GM23338 (cell line): ENCODE measurements around the gene TRPM2. TPM values are rescaled to one million over a fixed set of nuclear protein-coding genes. Genes with fewer than 3 reads are reported as not detected.

ENCODE experiments used
- ATAC-seq: fragments of 200-7000 bp; cut with Tn5 transposase; 3 replicates; pipeline ENCODE4 v1.9.1; 2020
- DNase-seq: peaks from one replicate; pipeline ENCODE4 v3.0.0-alpha.2; 2015; ENCODE audit warnings: low spot score
- H2AFZ ChIP-seq: fragments of 200-600 bp; sonication (generic); 2 replicates; pipeline ENCODE4 v1.8.0; 2016; ENCODE audit warnings: antibody characterized with exemption, mild to moderate bottlenecking, moderate library complexity
- H3F3A ChIP-seq: fragments of 200-600 bp; sonication (generic); replicated peaks from 2 replicates; pipeline ENCODE4 v1.8.0; 2017; ENCODE audit warnings: antibody characterized with exemption, mixed run types, low read depth
- H3K27ac ChIP-seq: fragments of 200-600 bp; sonication (generic); 2 replicates; pipeline ENCODE4 v1.6.1; 2016; ENCODE audit warnings: low read depth
- H3K27me3 ChIP-seq: fragments of 200-600 bp; sonication (generic); 2 replicates; pipeline ENCODE4 v1.8.0; 2016; ENCODE audit warnings: mild to moderate bottlenecking, mixed run types, moderate library complexity; ENCODE audit not compliant: insufficient read depth
- H3K36me3 ChIP-seq: fragments of 200-600 bp; sonication (generic); 2 replicates; pipeline ENCODE4 v1.8.0; 2016; ENCODE audit warnings: mild to moderate bottlenecking; ENCODE audit not compliant: insufficient read depth
- H3K4me1 ChIP-seq: fragments of 200-600 bp; sonication (generic); 2 replicates; pipeline ENCODE4 v1.8.0; 2016; ENCODE audit warnings: mild to moderate bottlenecking, moderate library complexity; ENCODE audit not compliant: insufficient read depth
- H3K4me2 ChIP-seq: fragments of 200-600 bp; sonication (generic); 2 replicates; pipeline ENCODE4 v1.7.1; 2017; ENCODE audit warnings: mixed run types
- H3K4me3 ChIP-seq: fragments of 200-600 bp; sonication (generic); 2 replicates; pipeline ENCODE4 v1.6.1; 2016; ENCODE audit warnings: mixed run types
- H3K79me2 ChIP-seq: fragments of 200-600 bp; sonication (generic); replicated peaks from 2 replicates; pipeline ENCODE4 v1.8.0; 2017; ENCODE audit warnings: mild to moderate bottlenecking; ENCODE audit not compliant: insufficient read depth
- H3K9me2 ChIP-seq: fragments of 200-600 bp; sonication (generic); 2 replicates; pipeline ENCODE4 v1.8.0; 2017; ENCODE audit not compliant: insufficient read depth
- H4K20me1 ChIP-seq: fragments of 200-600 bp; sonication (generic); replicated peaks from 2 replicates; pipeline ENCODE4 v1.8.0; 2017; ENCODE audit warnings: mild to moderate bottlenecking; ENCODE audit not compliant: insufficient read depth
- H3K27ac Mint-ChIP-seq: 2 replicates; pipeline ENCODE4 v1.8.0; 2020; ENCODE audit warnings: inconsistent platforms, mild to moderate bottlenecking, moderate library complexity, mixed read lengths
- H3K27me3 Mint-ChIP-seq: 3 replicates; pipeline ENCODE4 v1.8.0; 2022; ENCODE audit warnings: low read depth, mild to moderate bottlenecking, moderate library complexity, mixed read lengths, inconsistent platforms; ENCODE audit not compliant: insufficient read depth, poor library complexity
- H3K36me3 Mint-ChIP-seq: 3 replicates; pipeline ENCODE4 v1.8.0; 2021; ENCODE audit warnings: low read depth, mild to moderate bottlenecking, inconsistent platforms, moderate library complexity, mixed read lengths
- H3K4me1 Mint-ChIP-seq: 3 replicates; pipeline ENCODE4 v1.8.0; 2020; ENCODE audit warnings: mild to moderate bottlenecking, inconsistent platforms, mixed read lengths
- H3K4me3 Mint-ChIP-seq: 3 replicates; pipeline ENCODE4 v1.8.0; 2021; ENCODE audit warnings: moderate library complexity, mild to moderate bottlenecking, inconsistent platforms, mixed read lengths
- H3K9me3 Mint-ChIP-seq: 3 replicates; pipeline ENCODE4 v1.8.0; 2020; ENCODE audit warnings: moderate library complexity, mild to moderate bottlenecking, inconsistent platforms, mixed read lengths
- EZH2 ChIP-seq: fragments of 200-600 bp; sonication (generic); IDR thresholded peaks from one replicate; pipeline ENCODE4 v1.8.0; 2017; ENCODE audit warnings: antibody characterized with exemption, mild to moderate bottlenecking, low read depth; ENCODE audit not compliant: unreplicated experiment
- EZH2phosphoT487 ChIP-seq: fragments of 200-600 bp; sonication (generic); IDR thresholded peaks from one replicate; pipeline ENCODE4 v1.8.1; 2018; ENCODE audit warnings: antibody characterized with exemption; ENCODE audit not compliant: unreplicated experiment
- JUNB ChIP-seq: IDR thresholded peaks from one replicate; pipeline ENCODE4 v1.6.1; 2016; ENCODE audit warnings: antibody characterized with exemption; ENCODE audit not compliant: unreplicated experiment
- NANOG ChIP-seq: IDR thresholded peaks from 2 replicates; pipeline ENCODE4 v1.6.1; 2016; ENCODE audit warnings: antibody characterized with exemption, borderline replicate concordance
- POLR2AphosphoS5 ChIP-seq: IDR thresholded peaks from 2 replicates; pipeline ENCODE4 v1.6.1; 2016; ENCODE audit warnings: antibody characterized with exemption, low read depth
- STAT1 ChIP-seq: IDR thresholded peaks from one replicate; pipeline ENCODE4 v1.6.1; 2016; ENCODE audit warnings: antibody characterized with exemption; ENCODE audit not compliant: unreplicated experiment
- ZNF114 ChIP-seq: fragments of 250-450 bp; sonication (Bioruptor Pico); IDR thresholded peaks from 2 replicates; pipeline ENCODE4 v1.5.0; 2020; ENCODE audit warnings: mild to moderate bottlenecking, moderate library complexity
- polyA plus RNA-seq: library from polyadenylated mRNA; unstranded; fragments of >200 nt; fragmentation: Nextera tagmentation; extraction: Ambion mirVana; gene quantifications from 2 replicates; pipeline ENCODE4 v1.2.1, GENCODE V29; 2016
- total RNA-seq: library from RNA; depleted of rRNA; stranded (reverse); fragments of >200 nt; shearing (Covaris generic); gene quantifications from 2 replicates; pipeline ENCODE4 v1.2.3, GENCODE V29; 2014
- TF ChIP-seq, protein P1 (sequence below): IDR thresholded peaks from one replicate; pipeline ENCODE4 v1.6.1; 2018; ENCODE audit warnings: antibody characterized with exemption; ENCODE audit not compliant: unreplicated experiment
- TF ChIP-seq, protein P2 (sequence below), 2 experiments: fragments of 200-600 bp in 1 of 2; sonication (generic) in 1 of 2; conservative IDR thresholded peaks; 2 replicates each; pipeline versions ENCODE4 v1.5.1 to v1.6.1; 2016 to 2017; ENCODE audit warnings: antibody characterized with exemption in 2 of 2, low read depth in 2 of 2, mild to moderate bottlenecking in 2 of 2, moderate library complexity in 1 of 2

TRPM2 gene
- total and polyA plus RNA-seq, 2 experiments from 2014 or later: 0.53 to 0.83 TPM

DNA sequence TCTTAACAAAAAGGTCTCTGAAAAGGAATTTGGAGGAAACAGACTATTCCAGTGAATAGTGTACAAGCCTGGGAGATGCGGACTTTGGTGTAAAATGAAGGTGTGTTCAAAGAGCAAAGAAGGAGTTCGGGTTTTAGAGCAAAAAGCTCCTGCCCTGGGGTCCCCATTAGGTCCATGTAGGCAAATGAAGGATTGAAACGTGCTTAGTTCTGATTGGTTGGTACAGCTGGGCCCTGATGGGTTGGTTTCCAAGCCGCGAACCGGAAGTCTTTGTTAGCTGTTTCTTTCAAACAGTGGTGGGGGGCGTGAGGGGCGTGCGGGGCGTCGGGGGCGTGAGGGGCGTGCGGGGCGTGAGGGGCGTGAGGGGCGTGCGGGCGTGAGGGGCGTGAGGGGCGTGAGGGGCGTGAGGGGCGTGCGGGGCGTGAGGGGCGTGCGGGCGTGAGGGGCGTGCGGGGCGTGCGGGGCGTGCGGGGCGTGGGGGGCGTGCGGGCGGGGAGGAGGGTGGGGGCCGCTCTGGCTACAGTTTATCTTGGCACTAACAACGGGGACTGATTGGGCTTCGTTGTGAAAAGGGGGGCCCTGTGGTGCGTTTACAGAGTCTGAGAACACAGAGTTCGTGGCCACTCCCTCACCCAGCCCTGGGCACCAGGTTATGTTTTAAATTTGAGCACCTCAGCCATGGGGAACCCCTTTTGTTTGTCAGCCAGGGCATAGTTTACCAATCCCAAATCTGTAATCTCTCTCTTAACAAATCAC, 131.3 kb downstream of the TRPM2 start (continued):
- no peak for TF ChIP-seq STAT1
- no peak for TF ChIP-seq JUNB
- TF ChIP-seq, protein P1, sequence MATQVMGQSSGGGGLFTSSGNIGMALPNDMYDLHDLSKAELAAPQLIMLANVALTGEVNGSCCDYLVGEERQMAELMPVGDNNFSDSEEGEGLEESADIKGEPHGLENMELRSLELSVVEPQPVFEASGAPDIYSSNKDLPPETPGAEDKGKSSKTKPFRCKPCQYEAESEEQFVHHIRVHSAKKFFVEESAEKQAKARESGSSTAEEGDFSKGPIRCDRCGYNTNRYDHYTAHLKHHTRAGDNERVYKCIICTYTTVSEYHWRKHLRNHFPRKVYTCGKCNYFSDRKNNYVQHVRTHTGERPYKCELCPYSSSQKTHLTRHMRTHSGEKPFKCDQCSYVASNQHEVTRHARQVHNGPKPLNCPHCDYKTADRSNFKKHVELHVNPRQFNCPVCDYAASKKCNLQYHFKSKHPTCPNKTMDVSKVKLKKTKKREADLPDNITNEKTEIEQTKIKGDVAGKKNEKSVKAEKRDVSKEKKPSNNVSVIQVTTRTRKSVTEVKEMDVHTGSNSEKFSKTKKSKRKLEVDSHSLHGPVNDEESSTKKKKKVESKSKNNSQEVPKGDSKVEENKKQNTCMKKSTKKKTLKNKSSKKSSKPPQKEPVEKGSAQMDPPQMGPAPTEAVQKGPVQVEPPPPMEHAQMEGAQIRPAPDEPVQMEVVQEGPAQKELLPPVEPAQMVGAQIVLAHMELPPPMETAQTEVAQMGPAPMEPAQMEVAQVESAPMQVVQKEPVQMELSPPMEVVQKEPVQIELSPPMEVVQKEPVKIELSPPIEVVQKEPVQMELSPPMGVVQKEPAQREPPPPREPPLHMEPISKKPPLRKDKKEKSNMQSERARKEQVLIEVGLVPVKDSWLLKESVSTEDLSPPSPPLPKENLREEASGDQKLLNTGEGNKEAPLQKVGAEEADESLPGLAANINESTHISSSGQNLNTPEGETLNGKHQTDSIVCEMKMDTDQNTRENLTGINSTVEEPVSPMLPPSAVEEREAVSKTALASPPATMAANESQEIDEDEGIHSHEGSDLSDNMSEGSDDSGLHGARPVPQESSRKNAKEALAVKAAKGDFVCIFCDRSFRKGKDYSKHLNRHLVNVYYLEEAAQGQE: no peak
- no peak for TF ChIP-seq NANOG
- TF ChIP-seq EZH2: no peak
- no peak for TF ChIP-seq ZNF114 (CRISPR knock-in tag)

DNA sequence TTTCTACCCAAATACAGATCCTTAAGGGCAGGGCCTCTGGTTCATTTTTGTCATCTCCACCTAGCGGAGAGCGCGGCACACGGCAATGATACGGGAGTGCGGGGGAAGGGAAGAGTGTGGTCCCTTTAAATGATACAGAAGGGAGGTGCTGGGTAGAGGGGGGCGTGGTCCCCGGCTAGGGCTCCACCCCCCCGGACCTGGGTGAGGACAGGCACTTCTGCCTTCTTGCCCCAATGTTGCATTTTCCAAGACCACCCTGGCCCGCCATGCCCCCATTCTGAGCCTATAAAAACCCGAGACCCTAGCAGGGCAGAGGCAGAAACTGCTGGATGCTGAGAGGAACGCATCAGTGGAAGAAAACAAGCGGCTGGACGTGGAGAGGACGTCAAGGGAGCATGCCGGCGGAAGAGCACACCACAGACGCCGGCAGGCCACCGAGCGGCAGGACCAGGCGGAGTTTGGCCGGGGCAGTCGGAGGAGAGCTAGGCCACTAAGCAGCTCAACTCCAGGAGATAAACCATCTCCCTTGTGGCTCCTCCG, 131.9 kb downstream of the TRPM2 start:
- Histone ChIP-seq H3K36me3 (no peaks in the 10 kb centered on the region), H3K4me1 (peaks cover 6% of the 10 kb centered on the region; the same call in 1 of the 2 replicates), H3K27me3 (no peaks in the 10 kb centered on the region), H3F3A (no peaks in the 10 kb centered on the region), H2AFZ (peak overlapping the region; percentile 80), H3K4me3 (peak overlapping the region; percentile 69), H3K9me2 (no peaks in the 10 kb centered on the region), H3K79me2 (peaks cover 24% of the 10 kb centered on the region), H3K27ac (no peak overlapping the region), H3K4me2 (peak overlapping the region; percentile 84), H4K20me1 (no peaks in the 10 kb centered on the region; the same call in 1 of the 2 replicates)
- DNase-seq (peak; percentile 87), ATAC-seq (peak; percentile 85)
- peaks cover 13% of the 10 kb centered on the region; the same call in 2 of the 3 replicates for H3K9me3 Mint-ChIP-seq
- H3K4me3 Mint-ChIP-seq: peak overlapping the region; percentile 72
- no peak overlapping the region for H3K27ac Mint-ChIP-seq
- H3K4me1 Mint-ChIP-seq: peaks cover 14% of the 10 kb centered on the region
- H3K27me3 Mint-ChIP-seq: peaks cover 4% of the 10 kb centered on the region
- H3K36me3 Mint-ChIP-seq: peaks cover 9% of the 10 kb centered on the region; the same call in 2 of the 3 replicates
- TF ChIP-seq, protein P2, sequence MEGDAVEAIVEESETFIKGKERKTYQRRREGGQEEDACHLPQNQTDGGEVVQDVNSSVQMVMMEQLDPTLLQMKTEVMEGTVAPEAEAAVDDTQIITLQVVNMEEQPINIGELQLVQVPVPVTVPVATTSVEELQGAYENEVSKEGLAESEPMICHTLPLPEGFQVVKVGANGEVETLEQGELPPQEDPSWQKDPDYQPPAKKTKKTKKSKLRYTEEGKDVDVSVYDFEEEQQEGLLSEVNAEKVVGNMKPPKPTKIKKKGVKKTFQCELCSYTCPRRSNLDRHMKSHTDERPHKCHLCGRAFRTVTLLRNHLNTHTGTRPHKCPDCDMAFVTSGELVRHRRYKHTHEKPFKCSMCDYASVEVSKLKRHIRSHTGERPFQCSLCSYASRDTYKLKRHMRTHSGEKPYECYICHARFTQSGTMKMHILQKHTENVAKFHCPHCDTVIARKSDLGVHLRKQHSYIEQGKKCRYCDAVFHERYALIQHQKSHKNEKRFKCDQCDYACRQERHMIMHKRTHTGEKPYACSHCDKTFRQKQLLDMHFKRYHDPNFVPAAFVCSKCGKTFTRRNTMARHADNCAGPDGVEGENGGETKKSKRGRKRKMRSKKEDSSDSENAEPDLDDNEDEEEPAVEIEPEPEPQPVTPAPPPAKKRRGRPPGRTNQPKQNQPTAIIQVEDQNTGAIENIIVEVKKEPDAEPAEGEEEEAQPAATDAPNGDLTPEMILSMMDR (conservative IDR thresholded peaks at IDR 0.05; ENCODE audit: low read depth in 2 of 2): peak; percentile 58 to 59
- TF ChIP-seq POLR2AphosphoS5: peak; percentile 71
- no peak for TF ChIP-seq EZH2phosphoT487
